GM12864 (cell line): ENCODE measurements around the gene NCCRP1.
"Not testable (repeated sequence)": the region's sequence is repeated elsewhere in the genome, so short reads cannot be mapped to it uniquely, and the experiment has no call there.

Source experiments
- DNase-seq: peaks from one replicate; pipeline ENCODE4 v3.0.0-alpha.2; 2011; ENCODE audit warnings: low read depth
- H3K4me3 ChIP-seq: 2 replicates; pipeline ENCODE4 v1.5.1; 2011; ENCODE audit warnings: mild to moderate bottlenecking, low read depth, low read length, control low read depth
- TF ChIP-seq, protein P1 (sequence below): IDR thresholded peaks from 2 replicates; pipeline ENCODE4 v1.5.1; 2011; ENCODE audit warnings: low read depth, mild to moderate bottlenecking, moderate library complexity, low read length, control low read depth, inconsistent platforms; ENCODE audit errors: missing control alignments

The NCCRP1 gene

GRCh38 chr19:39218230-39219007 is 21.7 kb downstream of the NCCRP1 start:
- no peak for DNase-seq
- TF ChIP-seq, protein P1, sequence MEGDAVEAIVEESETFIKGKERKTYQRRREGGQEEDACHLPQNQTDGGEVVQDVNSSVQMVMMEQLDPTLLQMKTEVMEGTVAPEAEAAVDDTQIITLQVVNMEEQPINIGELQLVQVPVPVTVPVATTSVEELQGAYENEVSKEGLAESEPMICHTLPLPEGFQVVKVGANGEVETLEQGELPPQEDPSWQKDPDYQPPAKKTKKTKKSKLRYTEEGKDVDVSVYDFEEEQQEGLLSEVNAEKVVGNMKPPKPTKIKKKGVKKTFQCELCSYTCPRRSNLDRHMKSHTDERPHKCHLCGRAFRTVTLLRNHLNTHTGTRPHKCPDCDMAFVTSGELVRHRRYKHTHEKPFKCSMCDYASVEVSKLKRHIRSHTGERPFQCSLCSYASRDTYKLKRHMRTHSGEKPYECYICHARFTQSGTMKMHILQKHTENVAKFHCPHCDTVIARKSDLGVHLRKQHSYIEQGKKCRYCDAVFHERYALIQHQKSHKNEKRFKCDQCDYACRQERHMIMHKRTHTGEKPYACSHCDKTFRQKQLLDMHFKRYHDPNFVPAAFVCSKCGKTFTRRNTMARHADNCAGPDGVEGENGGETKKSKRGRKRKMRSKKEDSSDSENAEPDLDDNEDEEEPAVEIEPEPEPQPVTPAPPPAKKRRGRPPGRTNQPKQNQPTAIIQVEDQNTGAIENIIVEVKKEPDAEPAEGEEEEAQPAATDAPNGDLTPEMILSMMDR: no peak
- H3K4me3 ChIP-seq: no peak overlapping the region

- not testable (repeated sequence) for H3K4me3 ChIP-seq, DNase-seq
Measured at GRCh38 chr19:39219108-39219507, 22.3 kb downstream of the NCCRP1 start.

- TF ChIP-seq, protein P1: no peak
- no peak overlapping the region for H3K4me3 ChIP-seq
- DNase-seq: no peak
Measured at GRCh38 chr19:39223703-39224279, 27.0 kb downstream of the NCCRP1 start.

GRCh38 chr19:39224910-39225309 is 28.1 kb downstream of the NCCRP1 start:
- TF ChIP-seq, protein P1: peak; percentile 15
- H3K4me3 ChIP-seq: no peak overlapping the region
- DNase-seq: no peak

DNA sequence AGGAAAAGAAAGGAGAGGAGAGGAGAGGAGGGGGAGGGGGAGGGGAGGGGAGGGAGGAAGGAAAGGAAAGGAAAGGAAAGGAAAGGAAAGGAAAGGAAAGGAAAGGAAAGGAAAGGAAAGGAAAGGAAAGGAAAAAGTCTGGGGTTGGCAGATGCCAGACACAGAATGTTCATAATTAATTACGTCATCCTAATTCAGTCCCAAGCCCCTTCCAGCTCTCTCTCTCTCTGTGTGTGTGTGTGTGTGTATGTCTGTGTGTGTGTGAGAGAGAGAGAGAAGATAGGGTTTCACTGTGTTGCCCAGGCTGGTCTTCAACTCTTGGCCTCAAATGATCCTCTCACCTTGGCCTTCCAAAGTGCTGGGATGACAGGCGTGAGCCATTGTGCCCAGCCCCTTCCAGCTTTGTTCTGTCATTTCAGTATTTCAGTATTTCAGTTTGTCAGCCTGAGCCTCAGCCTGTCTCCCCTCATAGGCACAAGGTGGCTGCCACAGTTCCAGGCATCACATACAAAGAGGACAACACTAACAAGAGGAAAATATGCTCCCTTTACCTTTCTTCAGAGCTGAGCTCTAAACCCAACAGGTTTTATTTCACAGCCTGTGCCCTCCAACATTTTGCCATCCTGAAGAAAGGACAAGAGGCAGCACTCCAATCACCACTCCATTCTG is 33.5 kb downstream of the NCCRP1 start:
- TF ChIP-seq, protein P1: no peak
- no peak overlapping the region for H3K4me3 ChIP-seq
- DNase-seq: no peak

DNA sequence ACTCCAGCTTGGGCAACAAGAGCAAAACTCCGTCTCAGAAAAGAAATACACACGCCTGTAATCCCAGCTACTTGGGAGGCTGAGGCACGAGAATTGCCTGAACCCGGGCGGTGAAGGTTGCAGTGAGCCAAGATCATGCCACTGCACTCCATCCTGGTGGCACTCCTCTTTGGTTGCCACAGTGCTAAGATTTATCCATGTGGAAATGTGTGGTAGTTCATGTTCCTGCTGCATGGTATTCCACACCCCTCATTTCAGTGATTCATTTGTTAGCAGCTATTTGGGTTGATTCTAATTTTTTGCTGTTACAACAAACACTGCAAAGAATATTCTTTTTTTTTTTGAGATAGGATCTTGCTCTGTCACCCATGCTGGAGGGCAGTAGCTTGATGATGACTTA is 35.9 kb downstream of the NCCRP1 start:
- TF ChIP-seq, protein P1: no peak
- DNase-seq: no peak
- H3K4me3 ChIP-seq: no peak overlapping the region

DNA sequence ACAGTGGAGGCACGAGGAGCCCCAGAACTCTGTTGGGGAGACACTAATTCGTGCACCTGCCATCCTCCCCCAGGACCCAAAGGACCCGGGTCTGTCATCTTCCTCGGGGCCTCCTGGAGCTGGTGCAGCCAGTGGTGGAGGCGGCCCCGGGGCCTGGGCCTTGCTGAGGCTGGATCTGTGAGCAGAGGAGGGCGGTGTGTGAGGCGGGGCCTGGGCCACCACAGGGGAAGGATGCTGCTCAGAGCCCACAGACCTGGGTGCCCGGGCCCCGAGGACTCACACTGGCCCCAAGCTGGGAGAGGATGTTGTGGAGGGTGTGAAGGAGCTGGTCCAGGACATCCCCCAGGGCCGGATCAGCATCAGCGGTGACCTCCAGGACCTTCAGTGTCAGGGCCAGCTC is 39.8 kb downstream of the NCCRP1 start:
- no peak overlapping the region for H3K4me3 ChIP-seq
- no peak for DNase-seq
- TF ChIP-seq, protein P1: no peak
